GM04503 (cell line): ENCODE results near the gene COG5.
"Not testable (repeated sequence)": the region's sequence is repeated elsewhere in the genome, so short reads cannot be mapped to it uniquely, and the experiment has no call there.

Source experiments
- DNase-seq: peaks from one replicate; pipeline ENCODE4 v3.0.0-alpha.2; 2012; ENCODE audit warnings: low read depth

The COG5 gene

GRCh38 chr7:107274506-107274905 is 289.2 kb downstream of the COG5 start:
- DNase-seq, result no peak

- DNase-seq, result no peak
Measured at GRCh38 chr7:107269790-107270189, 293.9 kb downstream of the COG5 start.

GRCh38 chr7:107268594-107268993 is 295.1 kb downstream of the COG5 start:
- no peak for DNase-seq

- DNase-seq, result no peak
Measured at GRCh38 chr7:107267138-107267537, 296.6 kb downstream of the COG5 start.

- DNase-seq, result no peak
Measured at GRCh38 chr7:107264723-107265122, 299.0 kb downstream of the COG5 start.

GRCh38 chr7:107262857-107263256 is 300.9 kb downstream of the COG5 start:
- DNase-seq, result no peak

GRCh38 chr7:107258737-107259136 is 305.0 kb downstream of the COG5 start:
- no peak for DNase-seq

- DNase-seq, result no peak
Measured at GRCh38 chr7:107255602-107256001, 308.1 kb downstream of the COG5 start.

- DNase-seq, result no peak
Measured at GRCh38 chr7:107254398-107254985, 309.2 kb downstream of the COG5 start.

GRCh38 chr7:107253599-107253998 is 310.1 kb downstream of the COG5 start:
- DNase-seq, result no peak

GRCh38 chr7:107251963-107252362 is 311.8 kb downstream of the COG5 start:
- no peak for DNase-seq

- DNase-seq, result no peak
Measured at GRCh38 chr7:107248551-107249316, 315.0 kb downstream of the COG5 start.

- DNase-seq, result not testable (repeated sequence)
Measured at GRCh38 chr7:107246836-107247235, 316.9 kb downstream of the COG5 start.

- no peak for DNase-seq
Measured at GRCh38 chr7:107244613-107245012, 319.1 kb downstream of the COG5 start.

GRCh38 chr7:107242267-107242666 is 321.5 kb downstream of the COG5 start:
- DNase-seq, result no peak

- no peak for DNase-seq
Measured at GRCh38 chr7:107237451-107237850, 326.3 kb downstream of the COG5 start.

- no peak for DNase-seq
Measured at GRCh38 chr7:107236862-107237261, 326.9 kb downstream of the COG5 start.

GRCh38 chr7:107234436-107234835 is 329.3 kb downstream of the COG5 start:
- no peak for DNase-seq

- no peak for DNase-seq
Measured at GRCh38 chr7:107233981-107234380, 329.7 kb downstream of the COG5 start.

GRCh38 chr7:107233174-107233573 is 330.5 kb downstream of the COG5 start:
- no peak for DNase-seq

- no peak for DNase-seq
Measured at GRCh38 chr7:107232568-107233090, 331.1 kb downstream of the COG5 start.

GRCh38 chr7:107230334-107230733 is 333.4 kb downstream of the COG5 start:
- no peak for DNase-seq

GRCh38 chr7:107228291-107228690 is 335.4 kb downstream of the COG5 start:
- DNase-seq, result no peak
